Endothelial cell of umbilical vein (primary cell): ENCODE data around the gene ACAT2. TPM values are rescaled to one million over a fixed set of nuclear protein-coding genes. Genes with fewer than 3 reads are reported as not detected.

Experiments
- BruUV-seq: library from RNA; stranded (reverse); fragments of 400-500 nt; replicated peaks from 2 replicates; lab custom pipeline; 2021; lab: Mats Ljungman, UMichigan
- CTCF ChIA-PET: fragments of 300-600, 350-600 bp; sonication (Branson Sonifier 250); formaldehyde crosslinking; loops from one replicate; lab custom pipeline; 2021; ENCODE audit warnings: antibody characterized with exemption, inconsistent platforms; lab: Charles Lee
- POLR2A ChIA-PET: fragments of 300-600, 350-600 bp; sonication (Branson Sonifier 250); formaldehyde crosslinking; loops from one replicate; lab custom pipeline; 2021; ENCODE audit warnings: antibody characterized with exemption, inconsistent platforms; lab: Charles Lee
- DNase-seq: peaks from one replicate; pipeline ENCODE4 v3.0.0-alpha.2; 2011; ENCODE audit warnings: low read depth, low spot score
- FAIRE-seq: peaks from 2 replicates; lab custom pipeline; 2011; peaks lifted over from hg19 to GRCh38; lab: Jason Lieb, UNC
- H2AFZ ChIP-seq: 2 replicates; pipeline ENCODE4 v1.6.0; 2012; ENCODE audit warnings: low read depth, low read length, control low read depth, inconsistent platforms
- H3K27ac ChIP-seq: 2 replicates; pipeline ENCODE4 v1.5.1; 2011; ENCODE audit warnings: low read depth, mild to moderate bottlenecking, control low read depth, low read length, moderate library complexity; ENCODE audit not compliant: insufficient read depth
- H3K27me3 ChIP-seq, 2 experiments: 2 replicates each; pipeline versions ENCODE4 v1.6.0 to v1.6.1; 2011; ENCODE audit warnings: low read length in 2 of 2, mixed read lengths in 1 of 2; ENCODE audit not compliant: control insufficient read depth in 2 of 2, insufficient read depth in 2 of 2
- H3K36me3 ChIP-seq, 2 experiments: 2 replicates in 1 of 2; 3 replicates in 1 of 2; pipeline ENCODE4 v1.5.1; 2011; ENCODE audit warnings: low read length in 2 of 2, mild to moderate bottlenecking in 1 of 2, moderate library complexity in 1 of 2; ENCODE audit not compliant: control insufficient read depth in 2 of 2, insufficient read depth in 2 of 2; ENCODE audit errors: extremely low read depth in 1 of 2
- H3K4me1 ChIP-seq: 3 replicates; pipeline ENCODE4 v1.5.1; 2011; ENCODE audit warnings: mild to moderate bottlenecking, low read length; ENCODE audit not compliant: control insufficient read depth, insufficient read depth; ENCODE audit errors: extremely low read depth
- H3K4me2 ChIP-seq: 2 replicates; pipeline ENCODE4 v1.6.1; 2011; ENCODE audit warnings: low read length, control low read depth, mixed read lengths; ENCODE audit not compliant: insufficient read depth
- H3K4me3 ChIP-seq, 3 experiments: fragments of 200-600 bp in 1 of 3; sonication (generic), shearing (Covaris generic) in 1 of 3; replicated peaks in 1 of 3; 2 replicates each; pipeline ENCODE4 v1.5.1; 2011 to 2016; ENCODE audit warnings: control low read depth in 3 of 3, low read length in 3 of 3, mild to moderate bottlenecking in 2 of 3, inconsistent platforms in 1 of 3, low read depth in 1 of 3, moderate library complexity in 1 of 3; ENCODE audit not compliant: insufficient read depth in 1 of 3
- H3K79me2 ChIP-seq: 2 replicates; pipeline ENCODE4 v1.6.0; 2012; ENCODE audit warnings: low read length, inconsistent platforms; ENCODE audit not compliant: control insufficient read depth, insufficient read depth
- H3K9ac ChIP-seq: replicated peaks from 2 replicates; pipeline ENCODE3; 2011; ENCODE audit warnings: low read length, control low read depth; ENCODE audit not compliant: insufficient read depth; ENCODE audit errors: extremely low read depth
- H3K9me1 ChIP-seq: replicated peaks from 3 replicates; pipeline ENCODE4 v1.6.0; 2011; ENCODE audit warnings: mild to moderate bottlenecking, low read length; ENCODE audit not compliant: control insufficient read depth, insufficient read depth; ENCODE audit errors: extremely low read depth
- H3K9me3 ChIP-seq: replicated peaks from 2 replicates; pipeline ENCODE4 v1.5.1; 2012; ENCODE audit warnings: low read length, inconsistent platforms; ENCODE audit not compliant: control insufficient read depth, insufficient read depth
- H4K20me1 ChIP-seq: replicated peaks from 2 replicates; pipeline ENCODE3; 2011; ENCODE audit warnings: mild to moderate bottlenecking, low read length; ENCODE audit not compliant: control insufficient read depth, insufficient read depth; ENCODE audit errors: extremely low read depth
- EZH2 ChIP-seq: IDR thresholded peaks from 2 replicates; pipeline ENCODE4 v1.6.1; 2012; ENCODE audit warnings: borderline replicate concordance, low read depth, mild to moderate bottlenecking, moderate library complexity, low read length, inconsistent platforms; ENCODE audit not compliant: severe bottlenecking
- FOS ChIP-seq: IDR thresholded peaks from 2 replicates; pipeline ENCODE4 v1.6.1; 2011; ENCODE audit warnings: mild to moderate bottlenecking, low read length, moderate library complexity, borderline replicate concordance; ENCODE audit not compliant: insufficient read depth
- GATA2 ChIP-seq: IDR thresholded peaks from 2 replicates; pipeline ENCODE4 v1.7.0; 2011; ENCODE audit warnings: low read depth, mild to moderate bottlenecking, moderate library complexity, mixed read lengths, low read length; ENCODE audit not compliant: insufficient read length, insufficient read depth
- JUN ChIP-seq: IDR thresholded peaks from 2 replicates; pipeline ENCODE4 v1.6.1; 2011; ENCODE audit warnings: borderline replicate concordance, low read depth; ENCODE audit not compliant: insufficient read length, insufficient read depth
- MYC ChIP-seq: IDR thresholded peaks from one replicate; pipeline ENCODE4 v1.6.1; 2011; ENCODE audit warnings: mild to moderate bottlenecking, low read depth, low read length
- POLR2A ChIP-seq: IDR thresholded peaks from 2 replicates; pipeline ENCODE4 v1.6.1; 2012; ENCODE audit warnings: low read depth, mild to moderate bottlenecking, control low read depth, low read length
- POLR2AphosphoS5 ChIP-seq: IDR thresholded peaks from 2 replicates; pipeline ENCODE4 v1.6.1; 2012; ENCODE audit warnings: low read depth, mild to moderate bottlenecking, control low read depth, low read length, moderate library complexity; ENCODE audit not compliant: insufficient read depth
- dilution Hi-C: fragments of 300-500 bp; cut with MboI; formaldehyde crosslinking; loops from one replicate; pipeline ENCODE4 v1.15.0; 2019; ENCODE audit warnings: low sequenced_read_pairs; ENCODE audit not compliant: extremely low pct_ligation_motif_present
- intact Hi-C: fragments of 100-400 bp; cut with micrococcal nuclease; formaldehyde crosslinking; loops from one replicate; pipeline ENCODE4 v1.10.0; 2022
- polyA plus RNA-seq, 4 experiments: library from polyadenylated mRNA; depleted of rRNA in 3 of 4; stranded (reverse) in 3 of 4; unstranded in 1 of 4; fragments of >200 nt; gene quantifications; 2 replicates each; pipeline versions ENCODE4 v1.2.1 to v1.2.3, GENCODE V29; 2011 to 2012; ENCODE audit warnings: missing spikeins in 1 of 4
- total RNA-seq: library from RNA; stranded (reverse); gene quantifications from 2 replicates; pipeline ENCODE4 v1.2.3, GENCODE V29; 2021
- TF ChIP-seq, protein P1 (sequence below): IDR thresholded peaks from 2 replicates; pipeline ENCODE4 v1.6.1; 2011; ENCODE audit not compliant: insufficient read depth, insufficient read length
- TF ChIP-seq, protein P2 (sequence below), 2 donors: IDR thresholded peaks; 1 replicate in 1 of 2; 2 replicates in 1 of 2; pipeline ENCODE4 v1.5.1; 2011; ENCODE audit warnings: low read length in 2 of 2, mild to moderate bottlenecking in 2 of 2, moderate library complexity in 2 of 2, control low read depth in 1 of 2, inconsistent platforms in 1 of 2, low read depth in 1 of 2; ENCODE audit not compliant: insufficient read depth in 1 of 2; ENCODE audit errors: extremely low read depth in 1 of 2

Gene ACAT2
- total and polyA plus RNA-seq, 2 donors (not counting 3 experiments of a cell fraction or from before 2014, with no cell fraction given), result 44.6 to 114 TPM

DNA sequence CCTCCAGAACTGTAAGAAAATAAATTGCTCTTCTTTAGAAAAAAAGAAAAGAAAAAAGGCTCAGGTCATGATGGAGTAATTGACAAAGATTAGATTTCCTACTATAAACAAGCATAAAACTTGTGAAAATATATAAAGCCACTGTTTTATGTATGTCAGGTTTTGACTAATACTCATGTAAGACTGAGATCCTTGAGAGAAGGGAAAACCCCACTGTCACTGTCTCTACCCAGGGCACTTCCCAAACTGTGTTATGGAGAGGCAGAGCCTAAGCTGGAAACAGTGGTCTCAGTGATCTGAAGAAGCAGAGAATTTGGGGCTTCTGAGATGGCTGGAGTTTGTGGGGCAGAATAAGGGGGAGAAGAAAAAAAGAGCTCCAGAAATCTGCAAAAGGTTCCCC lies 7.6 kb downstream of the ACAT2 start:
- peaks cover 5% of the 10 kb centered on the region for H3K79me2 ChIP-seq
- CTCF ChIA-PET, result interaction anchor here (0.9 kb wide), 1 partner anchor 78 kb away, joined by 3 read pairs; no protein-coding TSS in a partner anchor
- no TSS peak for BruUV-seq
- no peak overlapping the region for H2AFZ ChIP-seq
- TF ChIP-seq GATA2 (no peak), JUN (no peak), EZH2 (no peak), POLR2AphosphoS5 (no peak)
- H3K27ac ChIP-seq, result no peak overlapping the region
- no peak overlapping the region for H3K4me3 ChIP-seq
- H3K4me2 ChIP-seq, result no peak overlapping the region
- no peak overlapping the region for H3K9ac ChIP-seq
- H3K9me1 ChIP-seq, result no peaks in the 10 kb centered on the region
- no peak for FAIRE-seq
- DNase-seq, result no peak
- peaks cover 13 to 14% of the 10 kb centered on the region in 2 experiments for H3K36me3 ChIP-seq
- dilution Hi-C loops, result no loop called here
- intact Hi-C loops, result loop anchor here (2.0 kb wide), 1 partner anchor 13 kb away; no protein-coding TSS in a partner anchor
- H4K20me1 ChIP-seq, result no peaks in the 10 kb centered on the region
- H3K4me1 ChIP-seq, result no peaks in the 10 kb centered on the region
- no peaks in the 10 kb centered on the region for H3K27me3 ChIP-seq
- POLR2A ChIA-PET, result no interaction called here
- no peaks in the 10 kb centered on the region for H3K9me3 ChIP-seq

DNA sequence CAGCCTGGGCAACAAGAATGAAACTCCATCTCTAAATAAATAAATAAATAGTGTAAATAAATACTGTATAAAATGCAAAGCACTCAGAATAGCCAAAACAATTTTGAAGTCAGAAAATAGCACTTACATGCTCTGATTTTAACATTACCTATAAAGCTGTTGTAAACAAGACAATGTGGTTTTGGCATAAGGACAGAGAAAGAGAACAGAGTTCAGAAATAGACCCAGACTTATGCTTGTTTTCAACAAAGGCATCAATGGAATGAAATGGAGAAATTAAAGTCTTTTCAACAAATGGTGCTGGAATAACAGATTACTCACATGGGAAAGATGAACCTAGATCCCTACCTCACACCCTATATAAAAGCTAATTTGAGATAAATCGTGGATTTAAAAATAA lies 10.4 kb downstream of the ACAT2 start:
- dilution Hi-C loops (no loop called here), intact Hi-C loops (no loop called here)
- H3K9ac ChIP-seq, result no peak overlapping the region
- ChIA-PET CTCF (interaction anchor here (1.1 kb wide), 1 partner anchor 12 kb away, joined by 4 read pairs; no protein-coding TSS in a partner anchor), POLR2A (interaction anchor here (1.1 kb wide), 1 partner anchor 18 kb away, joined by 3 read pairs; the partner anchor contains the start of gene TCP1)
- no peak for DNase-seq
- TF ChIP-seq POLR2AphosphoS5 (no peak), JUN (no peak), POLR2A (no peak), EZH2 (no peak), MYC (no peak), FOS (no peak), GATA2 (no peak)
- TF ChIP-seq, protein P1, sequence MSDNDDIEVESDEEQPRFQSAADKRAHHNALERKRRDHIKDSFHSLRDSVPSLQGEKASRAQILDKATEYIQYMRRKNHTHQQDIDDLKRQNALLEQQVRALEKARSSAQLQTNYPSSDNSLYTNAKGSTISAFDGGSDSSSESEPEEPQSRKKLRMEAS, result no peak
- TF ChIP-seq, protein P2, sequence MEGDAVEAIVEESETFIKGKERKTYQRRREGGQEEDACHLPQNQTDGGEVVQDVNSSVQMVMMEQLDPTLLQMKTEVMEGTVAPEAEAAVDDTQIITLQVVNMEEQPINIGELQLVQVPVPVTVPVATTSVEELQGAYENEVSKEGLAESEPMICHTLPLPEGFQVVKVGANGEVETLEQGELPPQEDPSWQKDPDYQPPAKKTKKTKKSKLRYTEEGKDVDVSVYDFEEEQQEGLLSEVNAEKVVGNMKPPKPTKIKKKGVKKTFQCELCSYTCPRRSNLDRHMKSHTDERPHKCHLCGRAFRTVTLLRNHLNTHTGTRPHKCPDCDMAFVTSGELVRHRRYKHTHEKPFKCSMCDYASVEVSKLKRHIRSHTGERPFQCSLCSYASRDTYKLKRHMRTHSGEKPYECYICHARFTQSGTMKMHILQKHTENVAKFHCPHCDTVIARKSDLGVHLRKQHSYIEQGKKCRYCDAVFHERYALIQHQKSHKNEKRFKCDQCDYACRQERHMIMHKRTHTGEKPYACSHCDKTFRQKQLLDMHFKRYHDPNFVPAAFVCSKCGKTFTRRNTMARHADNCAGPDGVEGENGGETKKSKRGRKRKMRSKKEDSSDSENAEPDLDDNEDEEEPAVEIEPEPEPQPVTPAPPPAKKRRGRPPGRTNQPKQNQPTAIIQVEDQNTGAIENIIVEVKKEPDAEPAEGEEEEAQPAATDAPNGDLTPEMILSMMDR (IDR thresholded peaks at IDR 0.05; ENCODE audit: extremely low read depth in 1 of 2, insufficient read depth in 1 of 2, low read depth in 1 of 2, low read length in 2 of 2), result no peak
- H3K4me2 ChIP-seq, result no peak overlapping the region
- no peaks in the 10 kb centered on the region for H3K9me1 ChIP-seq
- no peak overlapping the region for H3K4me3 ChIP-seq
- peaks cover 8 to 10% of the 10 kb centered on the region in 2 experiments for H3K36me3 ChIP-seq
- no peaks in the 10 kb centered on the region for H3K4me1 ChIP-seq
- no TSS peak for BruUV-seq
- no peak for FAIRE-seq
- no peaks in the 10 kb centered on the region for H3K27me3 ChIP-seq
- no peak overlapping the region for H2AFZ ChIP-seq
- H3K79me2 ChIP-seq, result no peaks in the 10 kb centered on the region
- H3K9me3 ChIP-seq, result no peaks in the 10 kb centered on the region
- no peak overlapping the region for H3K27ac ChIP-seq
- H4K20me1 ChIP-seq, result no peaks in the 10 kb centered on the region
